ENCODE measurements around the gene OR5J2. TPM values are rescaled to one million over a fixed set of nuclear protein-coding genes. Genes with fewer than 3 reads are reported as not detected.

Gene OR5J2
- total RNA-seq, 1 donor from 2014 or later = not detected

DNA sequence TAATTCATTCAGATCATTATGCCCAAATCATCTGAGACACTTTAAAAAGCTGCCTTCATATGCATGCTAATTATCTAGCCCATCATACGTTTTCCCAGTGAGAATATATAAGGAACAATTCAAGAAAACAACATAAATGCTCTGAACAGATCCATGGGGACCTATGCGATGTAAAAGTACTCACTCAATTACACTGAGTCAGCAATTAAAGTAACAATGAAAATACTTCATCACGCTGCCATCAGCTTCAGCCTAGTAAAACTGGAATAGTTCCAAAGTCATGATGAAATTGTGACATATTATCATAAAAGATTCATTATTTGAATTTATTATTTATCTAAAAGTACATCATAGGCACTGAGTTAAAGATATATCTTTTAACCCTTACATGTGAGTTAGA lies 12.6 kb upstream of the OR5J2 start:
- intact Hi-C loops (cut with DNase I) = no loop called here

DNA sequence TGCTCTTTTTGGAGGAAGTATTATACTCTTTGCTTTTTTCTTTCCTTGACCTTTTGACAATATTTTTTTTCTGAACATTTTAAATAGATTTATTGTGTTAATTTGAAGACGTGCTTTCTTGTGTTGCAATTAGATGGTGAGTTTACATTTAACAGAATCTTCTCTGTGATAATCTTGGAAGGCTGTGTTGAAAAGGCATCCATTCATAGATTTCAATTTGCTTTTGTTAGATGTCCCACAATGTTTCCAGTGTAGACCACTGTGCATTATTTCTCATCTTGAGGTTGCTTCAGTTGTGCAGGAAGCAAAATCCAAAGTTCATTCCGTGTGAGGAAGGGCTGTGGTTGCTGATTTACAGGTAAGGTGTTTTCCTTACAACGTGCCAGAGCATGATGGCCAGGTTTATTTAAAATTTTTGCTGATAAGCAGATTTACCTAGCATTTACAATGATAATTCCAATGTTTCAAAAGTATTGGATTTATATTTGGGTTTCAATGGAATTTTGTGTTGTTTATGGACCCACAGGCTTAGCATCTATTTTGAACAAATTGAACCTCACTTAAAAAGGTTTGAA lies 4.1 kb upstream of the OR5J2 start:
- no peaks in the 10 kb centered on the region for H3K27me3 ChIP-seq
- no peaks in the 10 kb centered on the region for H3K36me3 ChIP-seq
- TF ChIP-seq, protein P1, sequence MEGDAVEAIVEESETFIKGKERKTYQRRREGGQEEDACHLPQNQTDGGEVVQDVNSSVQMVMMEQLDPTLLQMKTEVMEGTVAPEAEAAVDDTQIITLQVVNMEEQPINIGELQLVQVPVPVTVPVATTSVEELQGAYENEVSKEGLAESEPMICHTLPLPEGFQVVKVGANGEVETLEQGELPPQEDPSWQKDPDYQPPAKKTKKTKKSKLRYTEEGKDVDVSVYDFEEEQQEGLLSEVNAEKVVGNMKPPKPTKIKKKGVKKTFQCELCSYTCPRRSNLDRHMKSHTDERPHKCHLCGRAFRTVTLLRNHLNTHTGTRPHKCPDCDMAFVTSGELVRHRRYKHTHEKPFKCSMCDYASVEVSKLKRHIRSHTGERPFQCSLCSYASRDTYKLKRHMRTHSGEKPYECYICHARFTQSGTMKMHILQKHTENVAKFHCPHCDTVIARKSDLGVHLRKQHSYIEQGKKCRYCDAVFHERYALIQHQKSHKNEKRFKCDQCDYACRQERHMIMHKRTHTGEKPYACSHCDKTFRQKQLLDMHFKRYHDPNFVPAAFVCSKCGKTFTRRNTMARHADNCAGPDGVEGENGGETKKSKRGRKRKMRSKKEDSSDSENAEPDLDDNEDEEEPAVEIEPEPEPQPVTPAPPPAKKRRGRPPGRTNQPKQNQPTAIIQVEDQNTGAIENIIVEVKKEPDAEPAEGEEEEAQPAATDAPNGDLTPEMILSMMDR (IDR thresholded peaks at IDR 0.05) = no peak
- no peak for DNase-seq (ENCODE audit: low spot score in 2 of 2)
- intact Hi-C loops (cut with DNase I) = no loop called here
- H3K4me3 ChIP-seq = no peak overlapping the region
- H3K27ac ChIP-seq = no peak overlapping the region
- H3K9me3 ChIP-seq = no peaks in the 10 kb centered on the region
- H3K4me1 ChIP-seq = no peaks in the 10 kb centered on the region

More for the DNA sequence above, 12.6 kb upstream of the OR5J2 start:
- no peaks in the 10 kb centered on the region for H3K9me3 ChIP-seq
- H3K27ac ChIP-seq = no peak overlapping the region
- no peaks in the 10 kb centered on the region for H3K36me3 ChIP-seq
- no peak for DNase-seq (ENCODE audit: low spot score in 2 of 2)
- no peaks in the 10 kb centered on the region for H3K4me1 ChIP-seq
- no peak overlapping the region for H3K4me3 ChIP-seq
- TF ChIP-seq, protein P1 (IDR thresholded peaks at IDR 0.05) = no peak
- no peaks in the 10 kb centered on the region for H3K27me3 ChIP-seq

DNA sequence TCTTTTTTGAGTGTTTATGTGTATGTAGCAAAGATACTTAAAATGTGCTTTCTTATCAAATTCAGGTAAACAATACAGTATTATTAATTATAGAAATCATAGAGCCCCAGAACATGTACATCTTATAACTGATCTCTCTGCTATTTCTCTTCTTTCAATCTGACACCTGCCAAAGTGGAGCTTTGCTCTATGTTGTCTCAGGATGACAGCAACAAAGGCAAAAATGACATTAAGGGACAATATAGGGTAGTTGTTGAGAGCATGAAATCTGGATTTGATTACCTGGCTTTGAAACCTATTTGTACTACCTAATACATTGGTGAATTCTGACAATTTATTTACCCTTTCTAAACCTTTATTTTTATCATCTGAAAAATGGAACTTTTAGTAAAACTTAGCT lies 7.0 kb downstream of the OR5J2 start:
- Histone ChIP-seq H3K4me1 (no peaks in the 10 kb centered on the region), H3K36me3 (no peaks in the 10 kb centered on the region), H3K27me3 (no peaks in the 10 kb centered on the region), H3K4me3 (no peak overlapping the region), H3K9me3 (peaks cover 0 to 7% of the 10 kb centered on the region in 2 donors), H3K27ac (no peak overlapping the region)
- TF ChIP-seq, protein P1 (IDR thresholded peaks at IDR 0.05) = no peak
- intact Hi-C loops (cut with DNase I) = no loop called here
- no peak for DNase-seq (ENCODE audit: low spot score in 2 of 2)

DNA sequence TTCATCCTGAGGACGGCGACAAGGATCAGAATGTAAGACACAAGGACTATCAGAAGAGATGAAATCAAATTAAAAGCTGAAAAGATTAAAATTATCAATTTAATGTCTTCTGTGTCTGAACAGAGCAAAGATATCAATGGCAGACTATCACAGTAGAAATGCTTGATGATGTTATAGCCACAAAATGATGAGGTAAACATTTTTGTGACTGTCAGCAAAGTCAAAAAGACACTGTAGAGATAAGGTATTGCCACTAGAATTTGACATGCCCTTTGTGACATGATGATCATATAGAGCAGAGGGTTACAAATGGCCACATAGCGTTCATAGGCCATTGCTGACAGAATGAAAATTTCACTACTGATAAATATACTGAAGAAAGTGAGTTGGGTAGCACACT lies 12.2 kb downstream of the OR5J2 start:
- intact Hi-C loops (cut with DNase I) = no loop called here

DNA sequence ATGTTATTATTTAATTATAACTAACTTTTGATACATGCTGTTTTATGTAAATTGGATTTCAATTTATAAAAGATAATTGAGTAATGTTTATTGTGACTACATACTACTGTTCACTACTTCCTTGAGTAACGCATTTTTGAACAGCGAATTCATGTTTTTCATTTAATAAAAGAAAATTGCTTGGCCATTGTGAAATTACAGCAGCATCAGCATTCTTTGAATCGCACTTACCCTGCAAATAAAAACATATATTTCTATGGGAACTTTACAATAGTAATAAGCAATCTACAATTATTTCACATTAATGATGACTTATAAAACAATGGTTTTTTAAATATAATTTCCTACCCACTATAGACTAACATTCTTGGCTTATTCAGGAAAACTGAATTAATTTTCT lies 20.3 kb downstream of the OR5J2 start:
- Histone ChIP-seq H3K4me1 (no peaks in the 10 kb centered on the region), H3K9me3 (no peaks in the 10 kb centered on the region), H3K27ac (no peak overlapping the region), H3K36me3 (no peaks in the 10 kb centered on the region), H3K27me3 (no peaks in the 10 kb centered on the region), H3K4me3 (no peak overlapping the region)
- no peak for DNase-seq (ENCODE audit: low spot score in 2 of 2)
- intact Hi-C loops (cut with DNase I) = no loop called here
- TF ChIP-seq, protein P1 (IDR thresholded peaks at IDR 0.05) = no peak

More for the DNA sequence above, 12.2 kb downstream of the OR5J2 start:
- TF ChIP-seq, protein P1 (IDR thresholded peaks at IDR 0.05) = no peak
- no peaks in the 10 kb centered on the region for H3K9me3 ChIP-seq
- H3K27me3 ChIP-seq = no peaks in the 10 kb centered on the region
- no peaks in the 10 kb centered on the region for H3K36me3 ChIP-seq
- H3K27ac ChIP-seq = no peak overlapping the region
- H3K4me3 ChIP-seq = no peak overlapping the region
- H3K4me1 ChIP-seq = no peaks in the 10 kb centered on the region
- no peak for DNase-seq (ENCODE audit: low spot score in 2 of 2)

DNA sequence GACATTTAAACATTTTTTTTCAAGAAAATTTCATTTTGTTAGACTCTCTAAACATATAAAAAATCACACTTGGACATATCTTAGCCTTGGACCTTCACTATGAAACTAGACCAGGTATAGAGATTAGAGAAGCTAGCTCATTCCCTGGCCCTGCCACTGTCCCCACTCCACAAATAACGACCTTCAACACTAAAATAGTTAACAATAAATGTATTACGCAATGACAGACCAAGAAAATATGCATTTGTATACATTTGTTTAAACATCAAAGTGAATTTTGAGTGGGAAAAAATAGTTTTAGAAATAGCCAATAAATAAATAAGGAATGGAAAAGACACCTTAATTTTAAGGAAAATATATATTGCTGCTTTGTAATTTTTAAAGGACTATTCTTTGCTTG lies 20.9 kb downstream of the OR5J2 start:
- TF ChIP-seq, protein P1 (IDR thresholded peaks at IDR 0.05) = no peak
- Histone ChIP-seq H3K4me1 (no peaks in the 10 kb centered on the region), H3K9me3 (no peaks in the 10 kb centered on the region), H3K36me3 (no peaks in the 10 kb centered on the region), H3K27me3 (no peaks in the 10 kb centered on the region), H3K4me3 (no peak overlapping the region), H3K27ac (no peak overlapping the region)
- intact Hi-C loops (cut with DNase I) = no loop called here
- DNase-seq (ENCODE audit: low spot score in 2 of 2) = no peak

All from ascending aorta (tissue), 2 donors.